ENCODE data around the gene NCBP2L. TPM values are rescaled to one million over a fixed set of nuclear protein-coding genes. Genes with fewer than 3 reads are reported as not detected.

NCBP2L gene
- total RNA-seq, 1 donor from 2014 or later = not detected

DNA sequence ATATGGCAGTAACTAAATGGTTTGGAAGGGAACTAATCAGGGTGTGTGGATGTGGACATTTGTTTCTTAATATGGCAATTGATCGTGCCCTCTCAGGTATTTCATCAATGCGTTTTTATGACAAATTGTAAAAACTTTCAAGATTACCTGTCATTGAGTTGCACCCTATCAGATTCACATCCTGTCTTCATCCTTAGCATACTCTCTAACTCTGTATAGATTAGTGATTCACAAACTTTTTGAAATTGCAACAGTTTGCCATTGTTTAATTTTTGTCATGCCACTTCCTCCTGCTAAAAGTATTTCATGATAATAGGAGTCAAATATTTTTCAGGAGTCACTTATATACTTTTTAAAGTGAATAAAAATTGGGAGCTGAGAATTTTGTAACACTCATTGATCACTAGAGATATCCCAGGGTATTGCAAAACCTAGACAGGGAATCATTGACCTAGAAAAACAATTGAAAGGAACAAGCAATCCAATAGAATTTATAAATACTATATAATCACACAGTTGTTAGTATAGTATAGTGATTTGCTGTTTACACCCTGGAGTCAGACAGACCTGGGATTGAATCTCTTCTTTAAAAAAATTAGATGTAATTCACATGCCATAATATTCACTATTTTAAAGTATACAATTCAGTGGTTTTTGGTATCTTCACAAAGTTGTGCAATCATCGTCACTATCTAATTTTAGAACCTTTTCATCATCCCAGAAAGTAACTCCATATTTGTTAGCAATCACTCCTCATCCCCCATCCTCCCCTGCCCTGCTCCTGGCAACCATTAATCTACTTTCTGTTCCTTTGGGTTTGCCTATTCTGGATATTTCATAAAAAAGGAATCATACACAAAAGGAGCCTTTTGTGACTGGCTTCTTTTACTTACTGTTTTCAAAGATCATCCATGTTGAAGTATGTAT lies 57.0 kb downstream of the NCBP2L start:
- intact Hi-C loops (cut with DNase I) = no loop called here
- DNase-seq (ENCODE audit: missing footprints) (no peak), ATAC-seq (no peak)

DNA sequence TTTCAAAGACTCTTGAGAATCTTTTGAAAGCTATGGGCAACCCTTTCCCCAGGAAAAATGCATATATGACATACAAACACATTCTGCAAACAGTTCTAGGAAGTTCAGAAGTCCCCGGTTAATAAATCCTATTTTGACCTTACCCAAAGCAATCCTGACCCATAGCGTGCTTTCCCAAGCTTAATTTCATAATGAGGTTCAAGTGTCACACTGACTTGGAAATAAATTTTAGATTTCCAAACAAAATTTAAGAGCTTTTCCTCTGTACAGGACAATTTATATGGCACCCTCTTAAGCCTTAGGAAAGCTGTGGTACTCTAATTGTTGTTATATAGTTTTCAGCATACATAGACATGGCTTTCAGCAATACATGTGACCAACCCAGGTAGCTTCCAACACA lies 59.4 kb downstream of the NCBP2L start:
- no peak for ATAC-seq
- intact Hi-C loops (cut with DNase I) = no loop called here
- no peak for DNase-seq (ENCODE audit: missing footprints)

DNA sequence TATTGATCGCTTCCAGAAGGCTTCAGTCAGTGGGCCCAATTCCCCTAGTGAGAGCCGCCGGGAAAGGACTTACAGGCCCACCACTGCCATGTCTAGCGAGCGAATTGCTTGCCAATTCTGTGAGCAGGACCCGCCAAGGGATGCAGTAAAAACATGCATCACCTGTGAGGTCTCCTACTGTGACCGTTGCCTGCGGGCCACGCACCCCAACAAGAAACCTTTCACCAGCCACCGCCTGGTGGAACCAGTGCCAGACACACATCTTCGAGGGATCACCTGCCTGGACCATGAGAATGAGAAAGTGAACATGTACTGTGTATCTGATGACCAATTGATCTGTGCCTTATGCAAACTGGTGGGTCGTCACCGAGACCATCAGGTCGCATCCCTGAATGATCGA lies 63.4 kb downstream of the NCBP2L start:
- ATAC-seq (no peak), DNase-seq (ENCODE audit: missing footprints) (no peak)
- intact Hi-C loops (cut with DNase I) = no loop called here

DNA sequence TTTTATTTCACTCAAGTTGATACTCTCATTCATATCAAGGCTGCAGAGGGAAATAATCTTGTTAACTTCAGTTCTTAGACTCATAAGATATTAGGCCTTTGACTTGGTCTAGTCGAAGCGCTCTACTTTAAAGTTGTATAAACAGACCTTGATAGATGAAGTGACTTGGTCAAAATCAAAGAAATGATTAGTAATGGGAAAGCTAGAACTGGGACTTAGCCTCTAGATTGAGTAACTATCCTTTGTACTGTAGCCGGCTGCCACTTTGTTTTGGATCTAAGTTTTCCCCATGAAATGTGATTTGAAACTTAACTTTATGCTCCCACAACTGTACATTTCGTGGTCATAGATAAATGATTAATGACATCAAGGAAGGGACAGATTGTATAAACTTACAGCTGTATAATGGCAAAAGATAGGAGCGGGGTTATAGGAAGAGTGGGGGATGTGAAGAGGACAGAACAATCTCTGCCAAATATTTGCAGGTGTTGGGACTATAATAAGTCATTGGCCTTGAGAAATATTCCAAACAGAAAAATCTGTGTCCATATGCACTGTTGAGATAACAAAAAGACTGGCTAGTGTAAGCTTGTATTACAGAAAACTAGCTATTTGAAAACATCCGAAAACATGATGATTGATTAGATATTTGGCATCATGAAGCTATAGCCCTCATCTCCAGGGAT lies 65.3 kb downstream of the NCBP2L start:
- intact Hi-C loops (cut with DNase I) = no loop called here
- no peak for ATAC-seq

More for the DNA sequence above, 65.3 kb downstream of the NCBP2L start:
- DNase-seq (ENCODE audit: missing footprints) = no peak

Other genes with a start within 250 kb of the NCBP2L start
- gene PRPS1, start 149.2 kb upstream of the NCBP2L start, total RNA-seq = 24.1 TPM
- gene TSC22D3, start 1.9 kb upstream of the NCBP2L start, total RNA-seq = 72.0 TPM
- gene MID2, start 48.1 kb downstream of the NCBP2L start, total RNA-seq = 7.1 TPM
- gene TEX13B, start 204.6 kb downstream of the NCBP2L start, total RNA-seq = not detected